ENCODE results near the gene VAMP2.

DNA sequence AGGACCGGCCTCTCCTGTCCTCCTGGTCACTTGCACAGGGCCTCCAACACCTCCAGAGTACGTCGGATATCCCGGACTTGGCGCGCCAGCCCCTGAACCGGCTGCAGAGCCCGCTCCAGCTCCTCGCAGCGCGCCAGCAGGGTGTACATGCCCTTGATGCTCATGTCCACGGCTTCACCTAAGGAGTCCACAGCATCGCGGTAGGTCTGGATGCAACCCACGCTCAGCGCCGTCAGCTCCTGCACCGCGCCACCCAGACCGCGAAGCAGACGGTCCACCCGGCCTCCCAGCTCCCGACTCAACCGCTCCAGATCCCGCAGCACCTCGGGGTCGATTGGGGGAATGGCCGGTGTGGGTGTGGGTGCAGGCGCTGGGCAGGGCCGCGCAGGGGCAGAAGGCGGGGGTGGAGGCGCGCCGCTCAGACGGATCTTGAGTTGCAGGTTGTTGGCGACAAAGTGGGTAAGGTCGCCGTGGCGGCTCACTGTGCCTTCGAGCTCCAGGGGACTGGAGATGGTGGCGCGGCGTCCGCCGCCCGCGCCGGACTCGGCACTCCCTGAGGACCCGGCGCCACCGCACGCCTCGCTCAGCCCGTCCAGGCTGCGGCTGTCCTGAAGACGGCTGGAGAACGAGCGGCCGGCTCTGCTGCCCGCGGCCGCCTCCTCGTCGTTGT, 26.4 kb upstream of the VAMP2 start:
- TF ChIP-seq CTCF (IDR thresholded peaks at IDR 0.05 in 4 of 5, conservative IDR thresholded peaks at IDR 0.05 in 1 of 5): no peak
- TF ChIP-seq POLR2A (IDR thresholded peaks at IDR 0.05): no peak
